Upper lobe of left lung (tissue), 4 donors: Measurements from ENCODE around the gene ARV1.

Experiments used
- EP300 ChIP-seq, 4 donors: sonication (generic); formaldehyde crosslinking; IDR thresholded peaks; one replicate each; pipeline ENCODE4 v1.5.1; 2017; ENCODE audit warnings: antibody characterized with exemption in 4 of 4, control low read depth in 2 of 4
- POLR2A ChIP-seq, 4 donors: fragments of 450-650 bp; IDR thresholded peaks; one replicate each; pipeline ENCODE4 v1.5.1; 2016 to 2017; ENCODE audit warnings: antibody characterized with exemption in 4 of 4, mild to moderate bottlenecking in 2 of 4
- TF ChIP-seq, protein P1 (sequence below), 6 experiments: fragments of 450-650 bp in 4 of 6; fragments of 200-600 bp in 2 of 6; sonication (generic) in 2 of 6; IDR thresholded peaks; one replicate each; pipeline ENCODE4 v1.5.1; 2016 to 2019; ENCODE audit warnings: antibody characterized with exemption in 6 of 6

DNA sequence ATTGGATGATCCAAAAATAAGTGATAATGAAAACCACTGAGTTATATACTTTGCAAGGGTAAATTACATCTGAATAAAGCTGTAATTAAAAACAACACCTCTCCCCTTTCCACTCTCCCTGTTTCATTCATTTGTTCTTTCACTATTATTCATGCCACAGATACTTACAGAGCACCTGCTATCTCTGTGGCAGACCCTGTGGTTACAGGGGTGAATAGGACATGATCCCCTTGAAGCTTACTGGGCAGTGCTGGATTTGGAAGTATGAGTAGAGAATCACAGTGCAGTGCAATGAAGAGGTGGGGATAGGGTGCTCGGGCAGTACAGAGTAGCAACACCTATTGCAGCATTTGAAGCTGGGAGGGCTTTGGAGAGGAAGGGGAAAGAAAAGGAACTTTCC lies 21.7 kb downstream of the ARV1 start:
- TF ChIP-seq, protein P1, sequence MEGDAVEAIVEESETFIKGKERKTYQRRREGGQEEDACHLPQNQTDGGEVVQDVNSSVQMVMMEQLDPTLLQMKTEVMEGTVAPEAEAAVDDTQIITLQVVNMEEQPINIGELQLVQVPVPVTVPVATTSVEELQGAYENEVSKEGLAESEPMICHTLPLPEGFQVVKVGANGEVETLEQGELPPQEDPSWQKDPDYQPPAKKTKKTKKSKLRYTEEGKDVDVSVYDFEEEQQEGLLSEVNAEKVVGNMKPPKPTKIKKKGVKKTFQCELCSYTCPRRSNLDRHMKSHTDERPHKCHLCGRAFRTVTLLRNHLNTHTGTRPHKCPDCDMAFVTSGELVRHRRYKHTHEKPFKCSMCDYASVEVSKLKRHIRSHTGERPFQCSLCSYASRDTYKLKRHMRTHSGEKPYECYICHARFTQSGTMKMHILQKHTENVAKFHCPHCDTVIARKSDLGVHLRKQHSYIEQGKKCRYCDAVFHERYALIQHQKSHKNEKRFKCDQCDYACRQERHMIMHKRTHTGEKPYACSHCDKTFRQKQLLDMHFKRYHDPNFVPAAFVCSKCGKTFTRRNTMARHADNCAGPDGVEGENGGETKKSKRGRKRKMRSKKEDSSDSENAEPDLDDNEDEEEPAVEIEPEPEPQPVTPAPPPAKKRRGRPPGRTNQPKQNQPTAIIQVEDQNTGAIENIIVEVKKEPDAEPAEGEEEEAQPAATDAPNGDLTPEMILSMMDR (IDR thresholded peaks at IDR 0.05): no peak
- TF ChIP-seq POLR2A (IDR thresholded peaks at IDR 0.05) (no peak), EP300 (IDR thresholded peaks at IDR 0.05) (no peak)
